LNCaP clone FGC (cell line): ENCODE measurements around the gene PDE9A.

Experiments
- DNase-seq: peaks from one replicate; pipeline ENCODE4 v3.0.0-alpha.2; 2011; ENCODE audit warnings: low read depth
- H3K4me3 ChIP-seq: 2 replicates; pipeline ENCODE4 v1.5.1; 2011; ENCODE audit warnings: mild to moderate bottlenecking, low read depth, low read length, control low read depth
- CTCF ChIP-seq: IDR thresholded peaks from 2 replicates; pipeline ENCODE4 v1.5.1; 2012; ENCODE audit warnings: mild to moderate bottlenecking; ENCODE audit not compliant: control insufficient read depth, insufficient read depth; ENCODE audit errors: extremely low read depth

The PDE9A gene

DNA sequence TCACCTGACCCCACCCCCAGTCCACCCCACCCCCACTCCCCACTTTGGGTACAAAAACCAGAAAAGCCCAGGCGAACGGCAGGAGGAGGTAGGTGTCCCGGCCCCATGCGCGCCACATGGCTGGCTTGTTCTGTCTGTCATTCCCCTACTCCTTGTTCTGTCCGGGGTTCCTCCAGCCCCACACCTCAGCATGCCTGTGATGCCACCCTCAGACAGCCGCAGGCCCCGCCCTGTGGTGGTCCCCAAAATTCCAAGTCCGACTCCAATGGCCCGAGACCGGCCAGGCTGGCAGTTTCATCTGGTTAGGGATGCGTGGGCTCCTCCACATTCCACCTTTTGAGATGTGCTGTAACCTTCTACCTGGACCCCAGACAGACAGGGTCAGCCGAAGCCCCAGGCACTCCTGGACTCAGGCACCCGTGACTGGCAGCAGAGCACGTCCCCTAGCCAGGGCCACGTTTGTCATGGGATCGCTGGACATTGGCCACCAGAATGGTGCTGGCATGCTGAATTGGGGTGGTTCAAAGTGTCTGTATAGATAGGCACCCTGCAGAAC is 131.6 kb downstream of the PDE9A start:
- DNase-seq, result no peak
- TF ChIP-seq CTCF, result no peak
- H3K4me3 ChIP-seq, result no peak overlapping the region

GRCh38 chr21:42785666-42786427 is 132.4 kb downstream of the PDE9A start:
- H3K4me3 ChIP-seq, result no peak overlapping the region
- no peak for DNase-seq
- no peak for TF ChIP-seq CTCF

GRCh38 chr21:42786884-42787283 is 133.5 kb downstream of the PDE9A start:
- no peak overlapping the region for H3K4me3 ChIP-seq
- no peak for TF ChIP-seq CTCF
- no peak for DNase-seq

DNA sequence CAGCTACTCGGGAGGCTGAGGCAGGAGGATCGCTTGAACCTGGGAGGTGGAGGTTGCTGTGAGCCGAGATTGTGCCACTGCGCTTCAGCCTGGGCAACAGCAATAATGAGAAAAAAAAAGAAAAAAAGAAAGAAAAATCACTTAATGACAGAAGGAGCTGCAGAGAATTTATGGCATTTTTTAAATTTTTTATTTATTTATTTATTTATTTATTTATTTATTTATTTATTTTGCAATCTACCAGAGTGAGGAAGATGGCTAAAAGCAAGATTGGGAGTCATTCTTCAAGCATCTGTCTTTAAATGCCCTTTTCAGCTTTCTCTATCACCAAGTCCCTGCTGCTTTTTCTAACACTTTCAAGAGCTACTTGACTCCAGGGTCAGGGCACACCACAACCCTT is 134.2 kb downstream of the PDE9A start:
- no peak overlapping the region for H3K4me3 ChIP-seq
- no peak for TF ChIP-seq CTCF
- no peak for DNase-seq

DNA sequence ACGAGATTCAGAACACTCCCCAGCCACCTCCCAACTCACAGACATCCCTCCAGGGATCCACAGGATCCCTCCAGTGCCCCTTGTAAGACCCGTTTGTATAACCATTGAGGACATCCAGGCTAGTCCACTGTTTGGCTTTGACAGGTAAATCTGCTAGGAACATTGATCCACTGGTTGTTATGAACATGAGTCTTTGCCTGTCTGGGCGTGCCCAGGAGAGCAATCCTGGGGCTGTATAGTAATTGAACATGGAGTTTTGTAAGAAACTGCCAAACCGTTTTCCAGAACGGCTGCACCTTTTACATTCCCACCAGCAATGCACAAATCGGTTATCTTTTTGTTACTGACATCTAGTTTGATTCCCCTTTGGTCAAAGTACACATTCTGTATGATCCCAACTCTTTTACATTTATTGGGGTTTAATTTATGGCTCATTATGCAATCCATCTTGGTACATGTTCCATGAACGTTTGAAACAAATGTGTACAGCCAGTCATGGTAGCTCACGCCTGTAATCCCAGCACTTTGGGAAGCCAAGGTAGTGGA is 137.2 kb downstream of the PDE9A start:
- H3K4me3 ChIP-seq, result no peak overlapping the region
- no peak for TF ChIP-seq CTCF

DNA sequence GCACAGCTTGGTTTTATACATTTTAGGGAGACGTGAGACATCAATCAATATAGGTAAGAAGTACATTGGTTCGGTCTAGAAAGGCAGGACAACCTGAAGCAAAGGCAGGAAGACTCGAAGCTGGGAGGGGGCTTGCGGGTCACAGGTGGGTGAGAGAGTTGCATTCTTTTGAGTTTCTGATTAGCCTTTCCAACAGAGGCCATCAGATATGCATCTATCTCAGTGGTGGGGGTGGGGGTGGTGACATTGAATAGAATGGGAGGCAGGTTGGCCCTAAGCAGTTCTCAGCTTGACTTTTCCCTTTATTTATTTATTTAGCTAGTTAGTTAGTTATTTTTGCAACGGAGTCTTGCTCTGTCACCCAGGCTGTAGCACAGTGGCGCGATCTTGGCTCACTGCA is 140.4 kb downstream of the PDE9A start:
- TF ChIP-seq CTCF, result no peak
- no peak overlapping the region for H3K4me3 ChIP-seq
- no peak for DNase-seq

More for the DNA sequence above, 137.2 kb downstream of the PDE9A start:
- no peak for DNase-seq
